Keratinocyte (primary cell): ENCODE results near the gene STYXL1. TPM values are rescaled to one million over a fixed set of nuclear protein-coding genes. Genes with fewer than 3 reads are reported as not detected.
"Not testable (repeated sequence)": the region's sequence is repeated elsewhere in the genome, so short reads cannot be mapped to it uniquely, and the experiment has no call there.

Source experiments
- DNase-seq: peaks from one replicate; pipeline ENCODE4 v3.0.0-alpha.2; 2011; ENCODE audit warnings: low read depth, missing footprints, low spot score
- FAIRE-seq: peaks from 2 replicates; lab custom pipeline; 2011; peaks lifted over from hg19 to GRCh38; lab: Jason Lieb, UNC
- H2AFZ ChIP-seq: 2 replicates; pipeline ENCODE4 v1.6.0; 2012; ENCODE audit warnings: low read length, control low read depth, inconsistent platforms; ENCODE audit not compliant: control insufficient read depth
- H3K27ac ChIP-seq: 2 replicates; pipeline ENCODE4 v1.5.1; 2011; ENCODE audit warnings: low read length; ENCODE audit not compliant: control insufficient read depth, insufficient read depth
- H3K27me3 ChIP-seq: 3 replicates; pipeline ENCODE4 v1.6.0; 2011; ENCODE audit warnings: low read length; ENCODE audit not compliant: control insufficient read depth, insufficient read depth; ENCODE audit errors: extremely low read depth
- H3K36me3 ChIP-seq, 2 experiments: 2 replicates in 1 of 2; 3 replicates in 1 of 2; pipeline ENCODE4 v1.5.1; 2011; ENCODE audit warnings: low read length in 2 of 2, mild to moderate bottlenecking in 1 of 2; ENCODE audit not compliant: control insufficient read depth in 2 of 2, insufficient read depth in 2 of 2; ENCODE audit errors: extremely low read depth in 1 of 2
- H3K4me1 ChIP-seq: 3 replicates; pipeline ENCODE4 v1.5.1; 2011; ENCODE audit warnings: low read length; ENCODE audit not compliant: control insufficient read depth, insufficient read depth; ENCODE audit errors: extremely low read depth
- H3K4me2 ChIP-seq: 3 replicates; pipeline ENCODE4 v1.6.0; 2011; ENCODE audit warnings: low read depth, low read length; ENCODE audit not compliant: control insufficient read depth, insufficient read depth; ENCODE audit errors: extremely low read depth
- H3K4me3 ChIP-seq, 3 experiments: fragments of 200-600 bp in 1 of 3; sonication (generic) in 1 of 3; 2 replicates in 2 of 3; 3 replicates in 1 of 3; pipeline ENCODE4 v1.5.1; 2011 to 2016; ENCODE audit warnings: low read length in 3 of 3, mild to moderate bottlenecking in 3 of 3, control low read depth in 2 of 3, inconsistent platforms in 1 of 3, low read depth in 1 of 3, mixed read lengths in 1 of 3, mixed run types in 1 of 3, moderate library complexity in 1 of 3; ENCODE audit not compliant: control insufficient read depth in 2 of 3, insufficient read depth in 2 of 3; ENCODE audit errors: extremely low read depth in 1 of 3
- H3K79me2 ChIP-seq: 2 replicates; pipeline ENCODE4 v1.6.0; 2012; ENCODE audit warnings: low read length; ENCODE audit not compliant: control insufficient read depth, insufficient read depth
- H3K9ac ChIP-seq: 3 replicates; pipeline ENCODE4 v1.6.0; 2011; ENCODE audit warnings: low read length; ENCODE audit not compliant: control insufficient read depth, insufficient read depth; ENCODE audit errors: extremely low read depth
- H3K9me1 ChIP-seq: 3 replicates; pipeline ENCODE4 v1.6.0; 2011; ENCODE audit warnings: low read length; ENCODE audit not compliant: control insufficient read depth, insufficient read depth; ENCODE audit errors: extremely low read depth
- H3K9me3 ChIP-seq: 2 replicates; pipeline ENCODE4 v1.5.1; 2012; ENCODE audit warnings: low read depth, low read length; ENCODE audit not compliant: control insufficient read depth
- H4K20me1 ChIP-seq: 3 replicates; pipeline ENCODE4 v1.6.0; 2011; ENCODE audit warnings: low read length; ENCODE audit not compliant: control insufficient read depth, insufficient read depth; ENCODE audit errors: extremely low read depth
- EZH2 ChIP-seq: IDR thresholded peaks from one replicate; pipeline ENCODE4 v1.6.1; 2012; ENCODE audit warnings: inconsistent platforms, mild to moderate bottlenecking, low read length, moderate library complexity
- dilution Hi-C: fragments of 300-500 bp; cut with MboI; formaldehyde crosslinking; loops from one replicate; pipeline ENCODE4 v1.7.0; 2020; ENCODE audit warnings: low sequenced_read_pairs; ENCODE audit not compliant: extremely low pct_ligation_motif_present
- polyA plus RNA-seq, 5 experiments: library from polyadenylated mRNA; depleted of rRNA in 3 of 5; stranded (reverse) in 3 of 5; stranded (forward) in 1 of 5; unstranded in 1 of 5; fragments of >200 nt; gene quantifications; 1 replicate in 1 of 5; 2 replicates in 3 of 5; 3 replicates in 1 of 5; pipeline versions ENCODE4 v1.2.1 to v1.2.3, GENCODE V29; 2011 to 2012; ENCODE audit warnings: missing spikeins in 2 of 5, low read depth in 1 of 5, low replicate concordance in 1 of 5
- TF ChIP-seq, protein P1 (sequence below), 3 experiments: IDR thresholded peaks in 1 of 3; conservative IDR thresholded peaks in 1 of 3; optimal IDR thresholded peaks in 1 of 3; 2 replicates in 2 of 3; 3 replicates in 1 of 3; pipeline versions ENCODE3 to v1.5.1; 2011; ENCODE audit warnings: low read length in 3 of 3, mild to moderate bottlenecking in 3 of 3, moderate library complexity in 2 of 3, control low read depth in 1 of 3, inconsistent platforms in 1 of 3; ENCODE audit not compliant: insufficient read depth in 2 of 3; ENCODE audit errors: extremely low read depth in 1 of 3

Gene STYXL1
- polyA plus RNA-seq, 1 donor (not counting 4 experiments of a cell fraction or from before 2014, with no cell fraction given) = 76.2 TPM

DNA sequence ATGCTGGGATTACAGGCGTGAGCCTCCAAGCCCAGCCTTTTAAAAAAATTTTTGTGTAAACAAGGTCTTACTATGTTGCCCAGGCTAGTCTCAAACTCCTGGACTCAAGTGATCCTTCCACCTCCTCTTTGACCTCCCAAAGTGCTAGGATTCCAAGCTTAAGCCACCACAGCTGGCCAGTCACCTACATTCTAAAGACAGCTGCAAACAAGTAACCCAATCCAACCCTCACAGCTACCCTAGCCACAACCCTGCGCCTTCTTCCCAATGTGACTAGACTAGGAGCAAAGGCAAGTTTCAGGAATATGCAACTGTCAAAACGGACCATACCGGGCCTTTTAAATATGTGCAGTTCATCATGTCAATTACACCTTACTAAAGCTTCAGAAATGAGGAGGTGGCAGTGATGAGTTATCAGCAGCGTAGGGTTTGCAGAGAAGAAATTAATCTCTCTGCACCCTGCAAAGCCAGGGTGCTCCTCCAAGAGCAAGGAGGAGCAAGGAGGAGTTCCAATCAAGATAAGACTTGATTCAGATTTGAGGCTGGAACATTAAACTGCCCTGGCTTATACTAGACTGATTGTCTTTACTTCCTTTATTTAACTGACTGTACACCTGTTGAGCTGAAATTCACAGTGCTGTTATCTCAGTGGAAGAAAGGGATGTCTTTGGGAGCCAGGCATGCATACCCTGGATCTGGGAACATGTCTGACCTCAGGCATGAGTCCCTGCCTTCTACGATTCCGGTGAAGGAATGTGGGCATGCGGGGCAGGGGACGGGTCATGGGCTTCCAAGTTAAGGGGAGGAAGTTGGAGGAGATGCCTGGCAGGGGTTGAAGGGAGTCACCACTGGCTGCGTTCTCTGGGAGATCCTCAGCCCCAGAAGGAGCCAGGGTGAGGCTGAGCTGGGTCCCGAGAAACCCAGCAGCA, 37.9 kb downstream of the STYXL1 start:
- no peak for FAIRE-seq
- dilution Hi-C loops = no loop called here
- no peak overlapping the region for H3K9ac ChIP-seq

DNA sequence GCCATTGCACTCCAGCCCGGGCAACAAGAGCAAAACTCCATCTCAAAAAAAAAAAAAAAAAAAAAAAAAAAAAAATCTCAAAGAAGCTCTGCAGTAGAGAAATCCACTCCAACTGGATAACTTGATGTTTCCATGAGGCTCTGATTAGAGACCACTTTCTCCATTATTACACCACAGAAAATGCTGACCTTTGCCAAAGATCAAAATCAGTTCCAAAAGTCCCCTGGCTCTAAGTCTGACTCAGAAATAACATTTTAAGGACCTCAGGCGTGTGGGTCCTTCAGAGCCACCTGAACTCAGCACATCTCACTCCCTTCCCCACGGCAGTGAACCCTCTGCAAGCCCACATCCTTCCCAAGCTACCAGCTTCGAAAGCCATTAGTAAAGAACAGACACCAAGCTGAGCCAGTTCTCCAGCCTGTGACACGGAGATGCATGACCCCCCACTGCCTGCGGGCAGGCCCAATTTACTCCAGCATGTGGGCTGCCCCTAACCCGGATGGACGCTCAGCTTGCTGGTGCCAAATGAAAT, 39.6 kb downstream of the STYXL1 start:
- H3K9ac ChIP-seq = no peak overlapping the region
- H3K27me3 ChIP-seq = no peaks in the 10 kb centered on the region
- peaks cover 15 to 16% of the 10 kb centered on the region in 2 experiments for H3K36me3 ChIP-seq
- FAIRE-seq (no peak), DNase-seq (no peak)
- TF ChIP-seq EZH2 = no peak
- TF ChIP-seq, protein P1, sequence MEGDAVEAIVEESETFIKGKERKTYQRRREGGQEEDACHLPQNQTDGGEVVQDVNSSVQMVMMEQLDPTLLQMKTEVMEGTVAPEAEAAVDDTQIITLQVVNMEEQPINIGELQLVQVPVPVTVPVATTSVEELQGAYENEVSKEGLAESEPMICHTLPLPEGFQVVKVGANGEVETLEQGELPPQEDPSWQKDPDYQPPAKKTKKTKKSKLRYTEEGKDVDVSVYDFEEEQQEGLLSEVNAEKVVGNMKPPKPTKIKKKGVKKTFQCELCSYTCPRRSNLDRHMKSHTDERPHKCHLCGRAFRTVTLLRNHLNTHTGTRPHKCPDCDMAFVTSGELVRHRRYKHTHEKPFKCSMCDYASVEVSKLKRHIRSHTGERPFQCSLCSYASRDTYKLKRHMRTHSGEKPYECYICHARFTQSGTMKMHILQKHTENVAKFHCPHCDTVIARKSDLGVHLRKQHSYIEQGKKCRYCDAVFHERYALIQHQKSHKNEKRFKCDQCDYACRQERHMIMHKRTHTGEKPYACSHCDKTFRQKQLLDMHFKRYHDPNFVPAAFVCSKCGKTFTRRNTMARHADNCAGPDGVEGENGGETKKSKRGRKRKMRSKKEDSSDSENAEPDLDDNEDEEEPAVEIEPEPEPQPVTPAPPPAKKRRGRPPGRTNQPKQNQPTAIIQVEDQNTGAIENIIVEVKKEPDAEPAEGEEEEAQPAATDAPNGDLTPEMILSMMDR (optimal IDR thresholded peaks at IDR 0.05 in 1 of 3, IDR thresholded peaks at IDR 0.05 in 1 of 3, conservative IDR thresholded peaks at IDR 0.05 in 1 of 3; ENCODE audit: extremely low read depth in 1 of 3, insufficient read depth in 2 of 3, low read length in 3 of 3) = no peak
- no peaks in the 10 kb centered on the region for H3K9me3 ChIP-seq
- no peaks in the 10 kb centered on the region for H4K20me1 ChIP-seq
- H2AFZ ChIP-seq = no peak overlapping the region
- no peak overlapping the region for H3K4me3 ChIP-seq
- no peak overlapping the region for H3K27ac ChIP-seq
- H3K4me2 ChIP-seq = no peak overlapping the region
- no peaks in the 10 kb centered on the region for H3K79me2 ChIP-seq
- dilution Hi-C loops = no loop called here
- no peaks in the 10 kb centered on the region for H3K9me1 ChIP-seq
- no peaks in the 10 kb centered on the region for H3K4me1 ChIP-seq

More for the DNA sequence above, 37.9 kb downstream of the STYXL1 start:
- H3K27ac ChIP-seq = no peak overlapping the region
- H3K4me1 ChIP-seq = no peaks in the 10 kb centered on the region
- H3K36me3 ChIP-seq = peaks cover 8 to 12% of the 10 kb centered on the region in 2 experiments
- no peak overlapping the region for H3K4me3 ChIP-seq
- H3K79me2 ChIP-seq = no peaks in the 10 kb centered on the region
- H3K27me3 ChIP-seq = no peaks in the 10 kb centered on the region
- no peak for DNase-seq
- H3K9me3 ChIP-seq = no peaks in the 10 kb centered on the region
- H3K9me1 ChIP-seq = no peaks in the 10 kb centered on the region
- no peak for TF ChIP-seq EZH2
- TF ChIP-seq, protein P1 (optimal IDR thresholded peaks at IDR 0.05 in 1 of 3, IDR thresholded peaks at IDR 0.05 in 1 of 3, conservative IDR thresholded peaks at IDR 0.05 in 1 of 3; ENCODE audit: extremely low read depth in 1 of 3, insufficient read depth in 2 of 3, low read length in 3 of 3) = no peak
- no peak overlapping the region for H3K4me2 ChIP-seq
- no peaks in the 10 kb centered on the region for H4K20me1 ChIP-seq
- H2AFZ ChIP-seq = no peak overlapping the region

DNA sequence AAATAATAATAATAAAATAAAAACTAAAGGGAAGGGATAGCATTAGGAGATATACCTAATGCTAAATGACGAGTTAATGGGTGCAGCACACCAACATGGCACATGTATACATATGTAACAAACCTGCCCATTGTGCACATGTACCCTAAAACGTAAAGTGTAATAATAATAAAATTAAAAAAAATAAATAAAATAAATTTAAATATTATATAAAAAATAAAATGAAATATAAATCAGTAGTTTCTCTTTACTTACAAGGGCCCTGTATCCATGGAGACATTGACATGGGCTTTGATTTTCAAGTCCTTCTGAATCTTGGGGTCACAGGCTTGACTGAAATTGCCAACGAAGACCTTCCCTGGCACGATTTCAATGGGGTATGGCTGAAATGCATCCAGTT, 42.8 kb downstream of the STYXL1 start:
- H3K27ac ChIP-seq, H3K4me3 ChIP-seq, H3K4me1 ChIP-seq, H3K9me3 ChIP-seq, FAIRE-seq, H3K4me2 ChIP-seq, H4K20me1 ChIP-seq, H3K79me2 ChIP-seq, H3K9ac ChIP-seq, H3K9me1 ChIP-seq, H2AFZ ChIP-seq, dilution Hi-C loops, DNase-seq, H3K27me3 ChIP-seq: not testable (repeated sequence)
- peaks cover 23 to 30% of the 10 kb centered on the region in 2 experiments for H3K36me3 ChIP-seq
